NCI-H1436 (cell line): ENCODE measurements around the gene TRHDE.

Experiments used
- DNase-seq: peaks from one replicate; lab custom pipeline; 2025; lab: John Stamatoyannopoulos, UW

The TRHDE gene

GRCh38 chr12:72323881-72324280 is 51.7 kb downstream of the TRHDE start:
- DNase-seq, result no peak

- no peak for DNase-seq
These were observed 58.1 kb downstream of the TRHDE start for GRCh38 chr12:72330301-72330700.

- DNase-seq, result no peak
These were observed 58.6 kb downstream of the TRHDE start for GRCh38 chr12:72330784-72331183.

- no peak for DNase-seq
These were observed 65.2 kb downstream of the TRHDE start for GRCh38 chr12:72337382-72337781.

- no peak for DNase-seq
These were observed 65.8 kb downstream of the TRHDE start for GRCh38 chr12:72337946-72338345.

GRCh38 chr12:72338437-72338836 is 66.3 kb downstream of the TRHDE start:
- DNase-seq, result no peak

GRCh38 chr12:72346363-72346944 is 74.3 kb downstream of the TRHDE start:
- DNase-seq, result peak; percentile 36

GRCh38 chr12:72349491-72349890 is 77.3 kb downstream of the TRHDE start:
- DNase-seq, result no peak

GRCh38 chr12:72359416-72359815 is 87.2 kb downstream of the TRHDE start:
- DNase-seq, result no peak

- DNase-seq, result no peak
These were observed 93.0 kb downstream of the TRHDE start for GRCh38 chr12:72365151-72365550.

- no peak for DNase-seq
These were observed 94.1 kb downstream of the TRHDE start for GRCh38 chr12:72366255-72366654.

- DNase-seq, result no peak
These were observed 96.1 kb downstream of the TRHDE start for GRCh38 chr12:72368298-72368697.

- no peak for DNase-seq
These were observed 96.7 kb downstream of the TRHDE start for GRCh38 chr12:72368719-72369422.

- DNase-seq, result no peak
These were observed 97.3 kb downstream of the TRHDE start for GRCh38 chr12:72369423-72369959.

- no peak for DNase-seq
These were observed 108.3 kb downstream of the TRHDE start for GRCh38 chr12:72380441-72380840.

GRCh38 chr12:72388322-72388721 is 116.2 kb downstream of the TRHDE start:
- no peak for DNase-seq

GRCh38 chr12:72390146-72390545 is 118.0 kb downstream of the TRHDE start:
- DNase-seq, result no peak

- no peak for DNase-seq
These were observed 133.9 kb downstream of the TRHDE start for GRCh38 chr12:72406111-72406510.

- no peak for DNase-seq
These were observed 160.0 kb downstream of the TRHDE start for GRCh38 chr12:72432037-72432604.

GRCh38 chr12:72433298-72433697 is 161.1 kb downstream of the TRHDE start:
- no peak for DNase-seq

GRCh38 chr12:72434999-72435398 is 162.8 kb downstream of the TRHDE start:
- no peak for DNase-seq

GRCh38 chr12:72442217-72442616 is 170.0 kb downstream of the TRHDE start:
- DNase-seq, result no peak

- no peak for DNase-seq
These were observed 172.0 kb downstream of the TRHDE start for GRCh38 chr12:72444125-72444524.
